Stimulated activated CD4-positive, alpha-beta T cell treated with anti-CD3 and anti-CD28 coated beads, Interleukin-4, amount 100 ng/mL, for 4 hours (primary cell): Measurements from ENCODE around the gene DNER.

Experiments used
- DNase-seq, 2 experiments: peaks; one replicate each; pipeline ENCODE4 v3.0.0-alpha.2; 2020

DNER gene

GRCh38 chr2:229425598-229425997 is 288.8 kb downstream of the DNER start:
- DNase-seq = no peak

DNA sequence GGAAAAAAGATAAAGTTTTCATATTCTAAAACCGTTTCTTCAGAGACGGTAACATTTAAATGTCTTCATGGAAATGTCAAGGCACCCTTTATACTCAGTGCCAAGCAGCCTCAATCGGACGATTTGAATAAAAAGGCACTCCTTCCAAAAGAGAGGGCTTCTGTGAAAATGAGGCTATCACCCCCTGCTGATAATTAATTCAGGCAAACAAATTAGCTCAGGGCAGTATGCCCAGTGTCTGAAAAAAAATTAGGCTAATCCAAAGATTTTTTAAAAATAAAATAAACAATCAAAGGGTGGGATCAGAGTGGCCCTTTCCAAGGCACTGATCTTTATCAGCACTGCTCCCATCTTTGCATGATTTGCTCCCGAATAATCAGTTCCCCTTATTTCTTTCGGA is 292.3 kb downstream of the DNER start:
- DNase-seq = no peak

GRCh38 chr2:229419158-229419557 is 295.2 kb downstream of the DNER start:
- DNase-seq = no peak

DNA sequence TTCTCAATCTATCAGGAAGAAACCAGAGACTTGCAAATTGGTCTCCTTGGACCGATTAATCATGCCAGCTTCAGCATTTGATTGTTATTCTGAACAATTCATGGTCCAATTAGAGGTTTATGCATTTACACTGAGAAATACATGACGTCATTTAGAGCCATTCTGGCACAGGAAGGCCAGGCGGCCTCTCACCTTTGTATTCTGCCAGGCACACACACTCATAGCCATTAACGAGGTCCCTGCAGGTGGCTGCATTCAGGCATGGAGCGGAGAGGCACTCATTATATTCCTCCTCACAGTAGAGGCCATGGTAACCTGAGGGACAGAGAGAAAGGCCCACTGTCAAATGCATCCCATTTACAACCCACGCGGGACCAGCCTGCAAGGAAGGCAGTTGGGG is 296.4 kb downstream of the DNER start:
- no peak for DNase-seq

- no peak for DNase-seq
Measured at GRCh38 chr2:229417176-229417575, 297.2 kb downstream of the DNER start.

DNA sequence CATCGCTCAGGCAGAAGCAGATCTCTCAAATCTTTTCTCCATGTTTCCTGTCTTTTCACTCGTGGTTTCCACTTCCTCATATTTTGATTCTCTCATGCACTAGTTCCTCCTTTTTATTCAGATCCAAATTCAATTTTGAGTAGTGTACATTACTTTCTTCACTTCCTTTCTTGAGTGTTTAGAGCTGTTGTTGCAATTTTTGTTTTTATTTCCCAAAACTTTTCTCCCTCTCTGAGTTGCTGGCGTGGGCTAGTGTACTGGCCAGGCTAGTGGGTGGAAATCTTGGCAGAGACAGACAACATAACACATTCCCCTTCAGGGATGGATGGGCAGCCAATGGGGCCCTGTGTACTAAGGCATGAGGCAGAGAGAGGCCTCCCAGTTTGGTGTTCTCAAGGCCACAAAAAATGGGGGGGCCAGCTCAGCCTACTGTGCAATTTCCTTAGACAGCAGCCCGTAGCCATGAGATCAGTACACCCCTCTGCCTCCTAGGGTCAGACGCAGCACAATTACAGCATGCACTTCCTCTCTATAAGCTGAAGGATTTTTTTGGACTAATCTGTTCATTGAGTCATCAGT is 298.1 kb downstream of the DNER start:
- DNase-seq = no peak

DNA sequence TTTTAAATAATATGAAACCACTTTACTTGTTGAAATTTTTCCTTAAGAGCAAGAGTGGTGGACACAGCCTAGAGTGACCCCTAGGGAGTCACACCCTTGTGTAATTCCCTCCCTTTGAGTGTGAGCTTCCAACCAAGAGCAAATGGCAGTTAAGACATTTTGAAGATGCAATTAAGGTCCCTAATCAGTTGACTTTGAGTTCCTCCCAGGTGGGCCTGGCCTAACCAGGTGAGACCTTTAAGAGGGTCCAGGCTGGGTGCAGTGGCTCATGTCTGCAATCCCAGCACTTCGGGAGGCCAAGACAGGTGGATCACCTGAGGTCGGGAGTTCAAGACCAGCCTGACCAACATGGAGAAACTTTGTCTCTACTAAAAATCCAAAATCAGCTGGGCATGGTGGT is 299.7 kb downstream of the DNER start:
- no peak for DNase-seq

- no peak for DNase-seq
Measured at GRCh38 chr2:229412686-229413085, 301.7 kb downstream of the DNER start.

GRCh38 chr2:229410946-229411345 is 303.4 kb downstream of the DNER start:
- no peak for DNase-seq

DNA sequence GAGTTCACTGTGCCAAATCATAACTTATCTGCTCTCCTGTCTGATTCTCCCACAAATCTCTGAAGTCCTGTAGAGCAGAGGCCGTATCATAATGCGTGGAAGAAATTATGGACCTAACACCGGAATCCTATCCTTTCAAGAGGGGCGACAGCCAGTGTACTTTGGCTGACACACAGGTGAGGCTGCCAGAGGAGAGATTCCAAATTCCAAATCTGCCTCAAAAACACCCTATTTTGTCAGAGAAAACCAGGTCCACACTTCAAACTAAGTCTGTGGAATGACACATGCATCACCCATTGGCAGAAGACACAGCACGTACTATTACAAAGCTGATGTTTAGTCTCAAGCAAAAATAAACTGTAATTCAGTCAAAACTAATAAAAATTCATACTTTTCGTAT is 304.1 kb downstream of the DNER start:
- no peak for DNase-seq

DNA sequence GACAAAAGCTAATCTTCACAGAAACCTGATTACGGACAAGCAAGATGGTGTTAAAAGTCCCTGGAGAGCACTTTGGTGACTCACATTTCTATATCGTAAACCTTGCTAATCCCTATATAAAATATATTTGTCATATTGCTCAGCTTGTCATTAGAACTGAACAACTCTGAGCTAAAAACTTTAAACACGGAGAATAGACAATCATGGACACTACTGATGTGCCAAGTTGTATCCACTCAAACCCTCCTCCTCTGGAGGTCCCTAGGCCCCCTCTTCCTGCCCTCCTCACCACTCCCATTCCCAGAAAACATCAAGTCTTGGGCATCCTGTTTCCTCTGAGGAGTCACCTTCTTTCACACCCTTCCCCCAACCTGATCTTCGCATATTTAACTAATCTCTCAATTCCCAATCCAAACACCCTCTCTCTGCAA is 304.6 kb downstream of the DNER start:
- no peak for DNase-seq

GRCh38 chr2:229408962-229409361 is 305.4 kb downstream of the DNER start:
- DNase-seq = no peak

DNA sequence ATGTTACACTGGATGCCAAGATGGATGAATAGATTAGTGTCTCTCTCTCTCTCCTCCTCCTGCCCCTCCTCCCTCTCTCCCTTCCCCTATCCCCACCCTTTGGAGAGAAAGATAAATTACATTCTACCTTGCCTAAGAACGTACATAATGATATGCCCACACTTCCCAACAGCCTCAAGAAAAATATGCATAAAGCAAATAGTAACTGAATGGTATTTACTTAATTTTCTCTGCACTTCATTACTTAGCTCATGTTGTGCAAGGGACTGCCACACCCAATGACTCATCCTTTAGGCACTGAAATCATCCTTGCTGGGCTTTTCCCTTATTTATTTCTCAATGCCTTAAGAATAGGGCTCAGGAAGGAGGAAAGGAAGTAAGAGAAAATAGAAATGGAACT is 306.0 kb downstream of the DNER start:
- DNase-seq = no peak

DNA sequence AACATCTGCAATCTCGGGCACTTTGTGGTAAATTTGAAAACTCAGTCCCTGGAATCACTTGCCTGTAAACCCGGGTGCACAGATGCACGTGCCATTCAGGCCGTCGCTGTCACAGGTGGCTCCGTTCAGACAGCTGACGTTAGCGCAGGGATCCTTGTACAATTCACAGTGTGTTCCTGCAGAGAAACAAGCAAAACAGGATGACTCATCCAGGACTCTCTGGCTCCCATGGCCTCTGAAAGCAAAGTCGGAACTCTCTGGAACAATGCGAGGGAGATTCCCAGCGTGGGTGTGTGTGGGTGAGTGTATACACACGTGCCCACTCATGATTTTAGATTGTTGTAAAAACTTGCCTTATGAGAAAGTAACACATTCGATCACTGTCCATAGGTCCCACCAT is 307.2 kb downstream of the DNER start:
- DNase-seq = no peak

GRCh38 chr2:229405796-229406195 is 308.6 kb downstream of the DNER start:
- DNase-seq = no peak

DNA sequence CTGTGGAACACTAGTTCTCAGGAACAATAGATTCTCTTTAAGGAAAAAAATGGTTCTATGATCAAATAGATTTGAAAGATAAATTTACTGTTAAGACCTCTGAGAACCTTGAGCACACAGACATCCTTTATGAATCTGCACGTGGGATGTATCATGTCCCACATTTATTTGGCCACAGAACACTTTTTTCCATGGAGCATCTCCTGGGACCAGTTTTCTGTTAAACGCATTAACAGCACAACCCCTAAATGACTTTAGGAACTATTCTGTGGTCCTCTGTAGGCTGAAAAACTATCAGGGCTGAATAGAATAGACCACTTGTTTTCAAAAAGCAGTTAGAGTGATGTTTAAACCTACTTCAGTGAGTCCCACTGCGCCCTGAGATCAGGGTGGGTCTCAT is 311.1 kb downstream of the DNER start:
- DNase-seq = no peak

GRCh38 chr2:229401171-229401865 is 313.0 kb downstream of the DNER start:
- no peak for DNase-seq

GRCh38 chr2:229393926-229394325 is 320.4 kb downstream of the DNER start:
- no peak for DNase-seq

GRCh38 chr2:229392196-229392595 is 322.2 kb downstream of the DNER start:
- no peak for DNase-seq

- DNase-seq = no peak
Measured at GRCh38 chr2:229388731-229389130, 325.6 kb downstream of the DNER start.

- no peak for DNase-seq
Measured at GRCh38 chr2:229387866-229388265, 326.5 kb downstream of the DNER start.

DNA sequence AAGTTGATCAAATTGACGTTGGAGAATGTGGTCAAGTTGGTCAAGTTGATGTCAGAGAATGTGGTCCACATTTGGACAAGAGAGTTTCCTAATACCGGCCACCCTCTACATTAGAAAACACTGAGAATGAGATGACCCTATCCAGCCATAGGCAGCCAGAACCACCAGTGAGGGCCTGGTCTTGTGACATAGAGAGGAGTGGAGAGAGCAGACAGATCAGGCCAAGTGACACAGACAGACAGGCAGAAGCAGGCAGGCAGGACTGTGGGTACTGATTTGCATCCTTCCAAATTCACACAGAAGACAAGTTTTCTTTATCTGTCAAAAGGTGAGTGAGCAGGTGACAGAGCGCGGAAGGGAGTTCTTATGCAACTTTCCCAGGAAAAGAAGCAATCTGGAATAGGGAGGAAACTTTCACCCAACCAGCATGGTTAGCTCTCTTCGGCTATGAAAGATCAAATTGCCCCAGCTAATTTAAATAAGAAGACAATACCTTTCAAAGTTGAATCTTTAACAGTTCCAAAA is 334.2 kb downstream of the DNER start:
- DNase-seq = no peak

DNA sequence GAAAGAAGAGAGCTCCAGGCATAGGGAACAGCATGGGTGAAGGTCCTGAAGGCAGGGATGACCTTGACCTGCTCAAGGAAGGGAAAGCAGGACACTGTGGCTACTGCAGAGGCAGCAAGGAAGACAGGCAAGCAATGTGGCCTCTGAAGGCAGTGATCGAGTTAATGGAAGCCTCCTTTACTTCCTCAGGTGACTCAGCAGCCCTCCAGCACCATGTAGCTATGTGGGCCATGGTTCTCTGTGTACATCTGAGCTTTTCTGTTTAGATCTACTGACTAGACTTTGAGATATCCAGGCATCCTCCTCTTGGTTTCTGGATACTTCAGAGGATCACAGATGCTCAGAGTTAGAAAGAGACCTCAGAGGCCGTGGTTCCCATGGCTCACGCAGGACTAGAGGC is 336.0 kb downstream of the DNER start:
- DNase-seq = no peak

GRCh38 chr2:229376866-229377265 is 337.5 kb downstream of the DNER start:
- DNase-seq = no peak

GRCh38 chr2:229375251-229375650 is 339.1 kb downstream of the DNER start:
- no peak for DNase-seq
